ENCODE data around the gene OR14I1.

GRCh38 chr1:248730507-248731335 is 28.2 kb upstream of the OR14I1 start:
- no peak for TF ChIP-seq POLR2A (IDR thresholded peaks at IDR 0.05)
- no peak for TF ChIP-seq EP300 (IDR thresholded peaks at IDR 0.05)
